ENCODE results near the gene UGT3A1. TPM values are rescaled to one million over a fixed set of nuclear protein-coding genes. Genes with fewer than 3 reads are reported as not detected.

The UGT3A1 gene
- total and polyA plus RNA-seq, 2 donors (not counting 3 experiments of a cell fraction or from before 2014, with no cell fraction given), result not detected

DNA sequence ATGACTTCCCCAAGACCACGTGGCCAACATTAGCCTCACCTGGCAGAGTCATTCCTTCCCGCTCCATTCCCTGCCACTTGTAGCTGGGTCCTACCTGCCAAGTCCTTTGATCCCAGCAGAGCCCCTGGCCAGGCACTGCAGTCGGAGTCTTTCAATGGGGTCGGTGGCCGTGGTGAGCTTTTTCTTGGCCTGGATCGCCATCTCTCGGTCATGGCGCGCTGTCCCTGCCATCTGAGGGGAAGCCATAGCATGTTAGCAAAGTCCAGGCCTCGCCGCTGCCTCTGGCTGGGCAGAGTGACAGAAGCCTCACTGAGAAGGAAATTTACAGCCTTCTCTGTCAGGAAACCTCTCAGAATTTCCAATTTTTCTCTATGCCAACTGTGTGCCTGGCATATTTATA is 70.3 kb downstream of the UGT3A1 start:
- CTCF ChIA-PET, result interaction anchor here (0.9 to 4.7 kb wide), 10 partner anchors 14 to 832 kb away, joined by 3 to 98 read pairs (median 4); no protein-coding TSS in a partner anchor
- Histone ChIP-seq H3K9me3 (replicated peaks; ENCODE audit: control insufficient read depth, insufficient read depth, low read length) (no peaks in the 10 kb centered on the region), H3K4me3 (replicated peaks in 1 of 3; ENCODE audit: insufficient read depth in 1 of 3, low read depth in 1 of 3, low read length in 3 of 3) (no peak overlapping the region), H3K9ac (replicated peaks; ENCODE audit: extremely low read depth, insufficient read depth, low read length) (no peak overlapping the region), H3K36me3 (ENCODE audit: control insufficient read depth in 2 of 2, extremely low read depth in 1 of 2, insufficient read depth in 2 of 2, low read length in 2 of 2) (no peaks in the 10 kb centered on the region), H3K9me1 (replicated peaks; ENCODE audit: control insufficient read depth, extremely low read depth, insufficient read depth, low read length) (no peaks in the 10 kb centered on the region), H3K4me2 (ENCODE audit: insufficient read depth, low read length) (no peak overlapping the region), H3K4me1 (ENCODE audit: control insufficient read depth, extremely low read depth, insufficient read depth, low read length) (no peaks in the 10 kb centered on the region), H3K27me3 (ENCODE audit: control insufficient read depth in 2 of 2, insufficient read depth in 2 of 2, low read length in 2 of 2) (peaks cover 0 to 3% of the 10 kb centered on the region in 2 experiments), H3K79me2 (ENCODE audit: control insufficient read depth, insufficient read depth, low read length) (no peaks in the 10 kb centered on the region), H2AFZ (ENCODE audit: low read depth, low read length) (no peak overlapping the region), H3K27ac (ENCODE audit: insufficient read depth, low read depth, low read length) (no peak overlapping the region), H4K20me1 (replicated peaks; ENCODE audit: control insufficient read depth, extremely low read depth, insufficient read depth, low read length) (no peaks in the 10 kb centered on the region)
- POLR2A ChIA-PET, result no interaction called here
- dilution Hi-C loops (cut with MboI; ENCODE audit: extremely low pct_ligation_motif_present, low sequenced_read_pairs) (no loop called here), intact Hi-C loops (cut with micrococcal nuclease) (loop anchor here (1.0 kb wide), 1 partner anchor 270 kb away; no protein-coding TSS in a partner anchor)
- no TSS peak for BruUV-seq (replicated peaks)
- FAIRE-seq (no peak), DNase-seq (ENCODE audit: low read depth, low spot score) (no peak)
- no peak for TF ChIP-seq MYC (IDR thresholded peaks at IDR 0.05; ENCODE audit: low read depth, low read length)
- TF ChIP-seq, protein P1, sequence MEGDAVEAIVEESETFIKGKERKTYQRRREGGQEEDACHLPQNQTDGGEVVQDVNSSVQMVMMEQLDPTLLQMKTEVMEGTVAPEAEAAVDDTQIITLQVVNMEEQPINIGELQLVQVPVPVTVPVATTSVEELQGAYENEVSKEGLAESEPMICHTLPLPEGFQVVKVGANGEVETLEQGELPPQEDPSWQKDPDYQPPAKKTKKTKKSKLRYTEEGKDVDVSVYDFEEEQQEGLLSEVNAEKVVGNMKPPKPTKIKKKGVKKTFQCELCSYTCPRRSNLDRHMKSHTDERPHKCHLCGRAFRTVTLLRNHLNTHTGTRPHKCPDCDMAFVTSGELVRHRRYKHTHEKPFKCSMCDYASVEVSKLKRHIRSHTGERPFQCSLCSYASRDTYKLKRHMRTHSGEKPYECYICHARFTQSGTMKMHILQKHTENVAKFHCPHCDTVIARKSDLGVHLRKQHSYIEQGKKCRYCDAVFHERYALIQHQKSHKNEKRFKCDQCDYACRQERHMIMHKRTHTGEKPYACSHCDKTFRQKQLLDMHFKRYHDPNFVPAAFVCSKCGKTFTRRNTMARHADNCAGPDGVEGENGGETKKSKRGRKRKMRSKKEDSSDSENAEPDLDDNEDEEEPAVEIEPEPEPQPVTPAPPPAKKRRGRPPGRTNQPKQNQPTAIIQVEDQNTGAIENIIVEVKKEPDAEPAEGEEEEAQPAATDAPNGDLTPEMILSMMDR (IDR thresholded peaks at IDR 0.05; ENCODE audit: extremely low read depth in 1 of 2, insufficient read depth in 1 of 2, low read depth in 1 of 2, low read length in 2 of 2), result peak; percentile 8 to 25

DNA sequence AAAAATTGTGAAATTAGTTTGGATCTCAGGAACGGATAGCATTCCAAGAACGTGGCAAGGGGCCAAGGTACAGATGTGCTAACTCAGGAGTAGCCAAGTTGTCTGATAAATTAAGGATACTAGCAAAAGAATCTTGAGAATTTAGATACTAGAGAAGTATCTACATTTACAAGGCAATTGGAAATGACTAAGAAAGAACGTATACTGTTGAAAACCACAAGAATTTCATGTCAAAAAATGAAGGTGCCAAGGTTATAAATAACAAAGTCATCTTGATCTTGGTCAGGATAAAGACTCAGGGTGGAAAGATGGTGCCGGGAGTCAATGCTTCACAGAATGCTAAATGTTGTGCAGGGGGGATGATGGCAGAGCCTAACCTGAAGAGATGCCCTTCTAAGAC is 72.0 kb downstream of the UGT3A1 start:
- Histone ChIP-seq H3K9me3 (replicated peaks; ENCODE audit: control insufficient read depth, insufficient read depth, low read length) (no peaks in the 10 kb centered on the region), H3K79me2 (ENCODE audit: control insufficient read depth, insufficient read depth, low read length) (no peaks in the 10 kb centered on the region), H2AFZ (ENCODE audit: low read depth, low read length) (no peak overlapping the region), H3K4me3 (replicated peaks in 1 of 3; ENCODE audit: insufficient read depth in 1 of 3, low read depth in 1 of 3, low read length in 3 of 3) (no peak overlapping the region), H3K9me1 (replicated peaks; ENCODE audit: control insufficient read depth, extremely low read depth, insufficient read depth, low read length) (no peaks in the 10 kb centered on the region), H3K4me1 (ENCODE audit: control insufficient read depth, extremely low read depth, insufficient read depth, low read length) (no peaks in the 10 kb centered on the region), H3K9ac (replicated peaks; ENCODE audit: extremely low read depth, insufficient read depth, low read length) (no peak overlapping the region), H4K20me1 (replicated peaks; ENCODE audit: control insufficient read depth, extremely low read depth, insufficient read depth, low read length) (no peaks in the 10 kb centered on the region), H3K36me3 (ENCODE audit: control insufficient read depth in 2 of 2, extremely low read depth in 1 of 2, insufficient read depth in 2 of 2, low read length in 2 of 2) (no peaks in the 10 kb centered on the region), H3K4me2 (ENCODE audit: insufficient read depth, low read length) (no peak overlapping the region), H3K27ac (ENCODE audit: insufficient read depth, low read depth, low read length) (no peak overlapping the region), H3K27me3 (ENCODE audit: control insufficient read depth in 2 of 2, insufficient read depth in 2 of 2, low read length in 2 of 2) (peaks cover 0 to 2% of the 10 kb centered on the region in 2 experiments)
- DNase-seq (ENCODE audit: low read depth, low spot score) (no peak), FAIRE-seq (no peak)
- intact Hi-C loops (cut with micrococcal nuclease) (no loop called here), dilution Hi-C loops (cut with MboI; ENCODE audit: extremely low pct_ligation_motif_present, low sequenced_read_pairs) (no loop called here)
- BruUV-seq (replicated peaks), result no TSS peak
- POLR2A ChIA-PET, result no interaction called here
- TF ChIP-seq POLR2AphosphoS5 (IDR thresholded peaks at IDR 0.05; ENCODE audit: insufficient read depth, low read depth, low read length) (no peak), JUN (IDR thresholded peaks at IDR 0.05; ENCODE audit: borderline replicate concordance, insufficient read depth, insufficient read length, low read depth) (no peak), EZH2 (IDR thresholded peaks at IDR 0.05; ENCODE audit: borderline replicate concordance, low read depth, low read length, severe bottlenecking) (no peak), POLR2A (IDR thresholded peaks at IDR 0.05; ENCODE audit: low read depth, low read length) (no peak)
- TF ChIP-seq, protein P2, sequence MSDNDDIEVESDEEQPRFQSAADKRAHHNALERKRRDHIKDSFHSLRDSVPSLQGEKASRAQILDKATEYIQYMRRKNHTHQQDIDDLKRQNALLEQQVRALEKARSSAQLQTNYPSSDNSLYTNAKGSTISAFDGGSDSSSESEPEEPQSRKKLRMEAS (IDR thresholded peaks at IDR 0.05; ENCODE audit: insufficient read depth, insufficient read length), result no peak
- TF ChIP-seq, protein P1 (IDR thresholded peaks at IDR 0.05; ENCODE audit: extremely low read depth in 1 of 2, insufficient read depth in 1 of 2, low read depth in 1 of 2, low read length in 2 of 2), result no peak
- CTCF ChIA-PET, result interaction anchor here (0.7 to 4.7 kb wide), 3 partner anchors 138 to 268 kb away, joined by 3 to 98 read pairs (median 4); no protein-coding TSS in a partner anchor

Measured in endothelial cell of umbilical vein (primary cell).